GM18508 (cell line): ENCODE data around the gene DTX3L.
A peak's percentile ranks its signal among the peaks of the same experiment; 100 is the strongest.
"Not testable (repeated sequence)": the region's sequence is repeated elsewhere in the genome, so short reads cannot be mapped to it uniquely, and the experiment has no call there.

Source experiments
- ATAC-seq: cut with Tn5 transposase; IDR thresholded peaks from one replicate; pipeline ENCODE4 v1.9.1; 2021; ENCODE audit warnings: moderate number of reproducible peaks; ENCODE audit not compliant: insufficient read depth, unreplicated experiment

Gene DTX3L

DNA sequence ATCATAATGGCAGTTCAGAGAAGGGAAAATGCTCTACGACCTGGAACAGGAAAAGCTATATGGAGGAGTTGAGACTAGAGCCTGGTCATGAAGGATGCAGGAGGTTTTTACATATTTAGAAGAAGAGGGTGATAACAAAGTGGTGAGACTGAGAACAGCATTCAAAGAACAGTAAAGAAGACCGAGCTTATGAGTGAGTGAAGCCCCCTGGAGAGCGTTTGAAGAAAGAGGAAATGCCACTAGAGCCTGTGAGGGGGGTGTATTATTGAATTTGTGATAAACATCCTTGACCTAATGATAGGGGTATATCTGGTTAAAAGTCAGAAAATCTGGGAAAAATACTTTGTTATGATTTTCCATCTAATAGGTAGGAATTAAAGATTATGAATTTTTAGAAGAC, 4.2 kb upstream of the DTX3L start:
- ATAC-seq = no peak

DNA sequence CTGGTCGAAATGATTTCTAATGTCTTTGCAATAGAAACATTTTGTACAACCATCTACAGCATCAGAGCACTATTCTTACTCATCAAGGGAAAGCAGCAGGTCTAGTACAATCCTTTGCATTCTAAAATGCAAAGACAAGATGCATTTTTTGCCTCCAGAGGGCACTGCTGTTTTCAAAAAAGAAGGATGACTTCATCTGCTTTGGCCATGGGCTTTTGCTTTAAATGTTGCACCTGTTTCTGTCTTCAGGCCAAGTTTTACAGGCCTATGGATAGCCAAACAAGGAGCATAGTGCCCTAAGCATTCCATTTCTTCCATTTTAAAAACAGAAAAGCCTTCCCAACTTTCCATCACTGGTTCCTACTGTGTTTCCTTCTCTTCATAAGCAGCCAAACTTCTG, 3.5 kb upstream of the DTX3L start:
- ATAC-seq = no peak

GRCh38 chr3:122562923-122563716, 1.0 kb upstream of the DTX3L start:
- ATAC-seq = no peak

DNA sequence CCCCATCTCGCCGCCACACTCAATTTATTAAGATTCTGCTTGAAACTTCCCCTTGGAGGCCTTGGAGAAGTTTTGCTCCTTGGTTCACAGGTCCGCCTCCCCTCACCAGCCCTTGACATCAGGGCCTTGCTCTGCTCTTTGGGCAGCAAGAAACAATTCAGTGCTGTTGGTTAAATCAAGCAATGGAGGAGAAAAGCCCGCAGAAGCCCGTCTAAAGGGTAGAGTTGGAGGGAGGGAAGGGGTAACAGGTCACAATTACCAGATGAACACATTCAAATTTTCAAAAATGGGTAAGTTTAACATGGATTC, 467 bp upstream of the DTX3L start:
- no peak for ATAC-seq

DNA sequence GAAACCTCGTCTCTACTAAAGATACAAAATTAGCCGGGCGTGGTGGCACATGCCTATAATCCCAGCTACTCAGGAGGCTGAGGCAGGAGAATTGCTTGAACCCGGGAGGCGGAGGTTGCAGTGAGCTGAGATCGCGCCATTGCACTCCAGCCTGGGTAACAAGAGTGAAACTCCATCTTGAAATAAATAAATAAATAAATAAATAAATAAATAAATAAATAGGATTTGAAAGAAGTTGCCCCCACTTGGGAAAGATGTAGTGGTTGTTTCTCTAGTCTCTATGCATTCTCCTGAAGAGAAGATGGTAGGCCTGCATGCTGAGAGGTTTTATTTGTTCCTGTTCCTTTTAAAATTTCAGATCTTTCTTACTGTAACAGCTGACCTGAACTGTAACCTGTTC, 4.0 kb downstream of the DTX3L start:
- ATAC-seq = not testable (repeated sequence)

DNA sequence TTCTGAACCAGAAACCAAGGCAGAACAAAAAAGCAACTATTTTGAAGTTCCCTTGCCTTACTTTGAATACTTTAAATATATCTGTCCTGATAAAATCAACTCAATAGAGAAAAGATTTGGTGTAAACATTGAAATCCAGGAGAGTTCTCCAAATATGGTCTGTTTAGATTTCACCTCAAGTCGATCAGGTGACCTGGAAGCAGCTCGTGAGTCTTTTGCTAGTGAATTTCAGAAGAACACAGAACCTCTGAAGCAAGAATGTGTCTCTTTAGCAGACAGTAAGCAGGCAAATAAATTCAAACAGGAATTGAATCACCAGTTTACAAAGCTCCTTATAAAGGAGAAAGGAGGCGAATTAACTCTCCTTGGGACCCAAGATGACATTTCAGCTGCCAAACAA, 4.6 kb downstream of the DTX3L start:
- ATAC-seq = no peak

- ATAC-seq = no peak
These were observed 8.8 kb downstream of the DTX3L start for GRCh38 chr3:122572940-122573412.

GRCh38 chr3:122576174-122576940, 12.2 kb downstream of the DTX3L start:
- peak; percentile 74 for ATAC-seq

DNA sequence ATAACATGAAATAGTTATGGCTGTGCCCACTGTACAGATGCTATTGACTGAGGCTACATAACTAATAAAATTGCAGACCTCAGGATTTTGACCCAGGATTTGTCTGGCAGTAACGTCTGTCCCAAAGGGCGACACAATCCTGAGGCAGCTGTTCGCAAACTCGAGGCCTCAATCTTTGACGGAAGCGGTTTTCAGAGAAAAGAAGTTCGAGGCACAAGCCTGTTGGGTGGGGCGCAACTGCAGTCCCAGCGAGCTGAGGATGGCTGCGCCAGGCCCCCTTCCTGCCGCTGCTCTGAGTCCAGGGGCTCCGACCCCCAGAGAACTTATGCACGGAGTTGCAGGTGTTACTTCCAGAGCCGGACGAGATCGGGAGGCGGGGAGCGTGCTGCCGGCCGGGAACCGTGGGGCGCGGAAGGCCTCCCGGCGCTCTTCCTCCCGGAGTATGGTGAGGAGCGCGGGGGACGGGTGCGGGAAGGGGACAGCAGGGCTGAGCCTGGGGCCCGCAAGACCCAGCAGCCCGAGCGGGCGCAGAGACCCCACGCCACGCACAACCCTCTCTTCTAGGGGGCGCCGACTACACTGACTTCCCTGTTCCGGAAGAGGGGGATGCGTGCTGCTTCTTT, 13.4 kb downstream of the DTX3L start, which contains the start of gene PARP15:
Gene PARP15, plus strand, starts transcription at position 242 of the 623 bp plus-strand sequence. Its CDS starts 18 bp downstream, at position 260.
- no peak for ATAC-seq

GRCh38 chr3:122578069-122578740, 14.1 kb downstream of the DTX3L start:
- no peak for ATAC-seq

- ATAC-seq = no peak
These were observed 16.3 kb downstream of the DTX3L start for GRCh38 chr3:122580470-122580869.

DNA sequence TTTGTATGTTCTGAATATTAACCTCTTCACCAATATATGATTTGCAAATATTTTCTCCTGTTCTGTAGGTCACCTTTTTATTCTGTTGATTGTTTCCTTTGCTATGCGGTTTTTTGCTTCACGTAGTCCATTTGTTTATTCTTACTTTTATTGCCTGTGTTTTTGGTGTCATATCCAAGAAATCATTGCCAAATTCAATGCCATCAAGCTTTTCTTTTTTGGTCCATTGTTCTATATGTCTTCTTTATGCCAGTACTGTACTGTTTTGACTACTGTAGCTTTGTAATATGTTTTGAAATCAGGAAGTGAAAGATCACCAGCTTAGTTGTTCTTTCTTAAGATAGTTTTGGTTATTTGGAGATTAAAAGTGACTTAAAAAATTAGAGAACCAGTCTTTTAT, 17.5 kb downstream of the DTX3L start:
- ATAC-seq = no peak

DNA sequence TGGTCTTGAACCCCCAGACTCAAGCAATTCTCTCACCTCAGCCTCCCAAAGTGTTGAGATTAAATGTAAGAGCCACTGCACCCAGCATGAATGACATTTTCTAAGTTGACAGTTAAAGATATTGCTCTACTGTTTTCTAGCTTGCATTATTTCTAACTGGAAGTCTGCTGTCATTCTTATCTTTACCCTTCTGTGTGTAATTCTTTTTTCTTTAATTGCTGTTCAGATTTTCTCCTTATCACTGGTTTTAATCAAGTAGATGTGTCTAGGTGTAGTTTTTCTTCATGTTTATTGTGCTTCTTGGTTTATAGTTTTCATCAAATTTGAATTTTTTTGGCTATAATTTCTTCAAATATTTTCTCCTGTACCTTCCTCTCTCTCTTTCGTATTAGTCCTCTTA, 18.3 kb downstream of the DTX3L start:
- no peak for ATAC-seq

- no peak for ATAC-seq
These were observed 22.0 kb downstream of the DTX3L start for GRCh38 chr3:122586098-122586497.

- ATAC-seq = no peak
These were observed 22.8 kb downstream of the DTX3L start for GRCh38 chr3:122586773-122587485.

DNA sequence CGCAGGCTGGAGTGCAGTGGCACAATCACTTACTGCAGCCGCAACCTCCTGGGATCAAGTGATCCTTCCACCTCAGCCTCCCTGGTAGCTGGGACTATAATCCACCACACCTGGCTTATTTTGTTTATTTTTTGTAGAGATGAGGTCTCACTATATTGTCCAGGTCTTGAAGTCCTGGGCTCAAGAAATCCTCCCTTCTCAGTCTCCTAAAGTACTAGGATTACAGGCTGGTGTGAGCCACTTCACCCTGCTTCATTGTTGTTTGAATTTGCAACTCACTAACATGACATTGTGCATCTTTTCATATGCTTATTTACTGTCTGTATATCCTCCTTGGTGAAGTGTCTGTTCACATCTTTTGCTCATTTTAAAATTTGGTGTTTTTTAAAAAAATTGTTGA, 23.4 kb downstream of the DTX3L start:
- no peak for ATAC-seq

DNA sequence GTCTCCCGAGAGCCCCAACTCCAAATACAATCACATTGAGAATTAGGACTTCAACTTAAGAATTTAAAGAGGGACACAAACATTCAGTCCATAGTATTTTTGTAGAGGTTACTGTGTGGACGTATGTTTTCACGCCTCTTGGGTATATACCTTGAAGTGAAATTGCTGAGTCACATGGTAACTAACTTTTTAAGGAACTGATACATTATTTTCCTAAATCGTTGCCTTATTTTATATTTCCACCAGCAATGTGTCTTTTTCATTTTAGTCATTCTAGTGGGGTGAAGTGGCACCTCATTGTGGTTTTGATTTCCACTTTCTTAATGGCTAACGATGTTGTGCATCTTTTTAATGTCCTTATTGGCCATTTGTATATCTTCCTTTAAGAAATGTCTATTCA, 25.2 kb downstream of the DTX3L start:
- no peak for ATAC-seq

DNA sequence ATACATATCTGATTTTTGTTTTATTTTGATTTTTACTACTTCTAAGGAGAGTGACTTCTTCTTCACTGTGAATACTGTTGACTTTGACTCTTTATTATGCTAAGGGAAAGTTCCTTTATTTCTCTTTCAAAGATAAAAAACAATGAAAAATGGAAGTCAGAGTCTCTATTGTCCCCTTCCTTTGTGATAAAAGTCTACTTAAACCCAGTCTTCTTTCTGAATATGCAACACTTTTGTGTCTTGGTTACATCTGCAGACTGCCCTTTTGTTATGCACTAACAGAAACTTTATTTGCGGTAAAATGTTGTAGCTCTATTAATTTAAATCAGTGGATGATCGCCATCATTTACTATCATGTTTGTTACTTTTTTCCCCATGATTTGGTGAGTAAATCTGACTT, 26.5 kb downstream of the DTX3L start:
- ATAC-seq = no peak

DNA sequence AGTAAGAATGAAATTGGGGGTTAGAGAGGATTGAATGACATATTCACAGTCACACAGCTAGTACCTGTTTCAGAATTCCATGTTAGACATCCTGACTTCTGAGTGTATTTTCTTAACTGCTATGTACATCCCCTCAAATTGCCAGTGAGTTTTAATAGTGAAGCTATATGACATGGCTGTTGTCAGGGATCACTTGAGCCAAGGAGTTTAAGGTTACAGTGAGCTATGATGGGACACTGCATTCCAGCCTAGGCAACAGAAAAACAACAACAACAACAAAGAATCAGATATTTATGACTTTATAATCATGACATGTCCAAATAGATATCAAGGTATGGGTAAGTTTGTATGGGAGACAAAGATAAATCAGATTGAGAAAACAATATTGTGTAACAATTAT, 29.9 kb downstream of the DTX3L start:
- no peak for ATAC-seq

DNA sequence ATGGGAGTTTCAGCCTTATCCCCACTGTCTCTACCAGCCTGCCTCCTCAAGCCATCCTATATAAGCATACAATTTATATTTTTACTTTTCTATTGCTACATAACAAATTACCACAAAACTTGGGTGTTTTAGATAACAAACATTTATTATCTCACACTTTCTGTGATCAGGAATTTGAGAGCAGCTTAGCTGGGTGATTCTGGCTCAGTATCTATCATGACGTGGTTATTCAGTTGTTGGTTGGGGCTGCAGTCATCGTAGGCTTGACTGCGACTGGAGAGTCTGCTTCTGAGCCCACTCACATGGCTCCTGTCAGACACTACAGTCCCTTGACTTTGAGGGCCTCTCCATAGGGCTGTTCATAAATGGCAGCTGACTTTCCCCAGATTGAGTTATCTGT, 34.0 kb downstream of the DTX3L start:
- no peak for ATAC-seq
